ENCODE measurements around the gene ALDH7A1. TPM values are rescaled to one million over a fixed set of nuclear protein-coding genes. Genes with fewer than 3 reads are reported as not detected.

ALDH7A1 gene
- total RNA-seq, 1 donor from 2014 or later, result 246 TPM

DNA sequence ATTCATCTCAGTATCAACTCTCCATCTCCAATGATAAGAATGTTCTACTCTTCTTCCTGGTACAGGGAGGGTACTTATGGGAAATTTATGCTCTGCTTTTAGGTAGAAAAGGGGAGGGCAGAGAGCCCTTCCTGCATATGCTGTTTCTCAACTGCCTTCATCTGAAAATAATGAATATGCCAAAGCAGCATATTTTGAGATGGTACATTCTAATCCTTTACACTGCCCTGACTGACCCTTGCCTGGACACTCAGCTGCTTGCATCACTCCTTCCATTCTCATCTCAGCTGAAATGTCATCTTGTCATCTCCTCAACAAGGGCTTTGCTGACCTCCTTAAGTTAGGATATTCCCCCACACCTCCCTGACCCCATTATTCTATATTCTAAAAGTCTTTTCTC lies 68.5 kb downstream of the ALDH7A1 start:
- Mint-ChIP-seq H3K27me3 (no peaks in the 10 kb centered on the region), H3K27ac (no peak overlapping the region), H3K4me1 (ENCODE audit: low read depth) (peaks cover 11% of the 10 kb centered on the region), H3K36me3 (ENCODE audit: insufficient read depth) (no peaks in the 10 kb centered on the region), H3K4me3 (ENCODE audit: low read depth) (no peak overlapping the region), H3K9me3 (ENCODE audit: low read depth) (no peaks in the 10 kb centered on the region)
- DNase-seq (ENCODE audit: low spot score, unreplicated experiment), result no peak
- no peak for TF ChIP-seq CTCF (IDR thresholded peaks at IDR 0.05; ENCODE audit: unreplicated experiment)

DNA sequence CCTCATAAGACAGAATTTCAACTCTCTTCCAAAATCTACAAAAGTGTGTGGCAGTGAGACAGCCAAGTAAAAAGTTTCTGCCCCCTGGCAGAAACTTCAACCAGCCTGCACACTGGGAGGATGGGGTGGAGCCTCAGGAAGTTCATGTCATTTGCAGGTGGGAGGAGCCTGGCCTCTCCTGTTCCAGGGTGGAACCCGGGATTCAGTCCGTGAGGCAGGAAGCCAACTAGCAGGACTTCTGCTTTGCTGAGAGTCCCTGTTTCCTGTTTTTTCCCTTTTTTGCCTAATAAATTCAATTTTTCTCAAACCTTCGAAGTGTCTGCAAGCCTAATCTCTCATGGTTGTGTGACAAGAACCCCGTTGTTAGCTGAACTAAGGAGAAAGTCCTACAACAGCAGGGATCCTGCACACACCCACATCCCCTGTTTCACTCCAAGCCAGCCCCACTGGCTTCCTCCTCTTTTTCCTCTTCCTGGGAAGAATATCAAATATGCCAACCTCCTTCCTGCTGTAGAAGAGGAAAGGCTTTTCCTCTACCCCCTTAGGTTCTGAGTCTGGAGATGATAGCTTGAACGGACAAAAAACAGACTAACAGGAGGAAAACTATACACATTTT lies 69.3 kb downstream of the ALDH7A1 start:
- no peaks in the 10 kb centered on the region for H3K36me3 Mint-ChIP-seq (ENCODE audit: insufficient read depth)
- no peak for TF ChIP-seq CTCF (IDR thresholded peaks at IDR 0.05; ENCODE audit: unreplicated experiment)
- H3K9me3 Mint-ChIP-seq (ENCODE audit: low read depth), result no peaks in the 10 kb centered on the region
- no peaks in the 10 kb centered on the region for H3K27me3 Mint-ChIP-seq
- H3K4me3 Mint-ChIP-seq (ENCODE audit: low read depth), result no peak overlapping the region
- DNase-seq (ENCODE audit: low spot score, unreplicated experiment), result no peak
- no peak overlapping the region for H3K27ac Mint-ChIP-seq
- H3K4me1 Mint-ChIP-seq (ENCODE audit: low read depth), result peaks cover 7% of the 10 kb centered on the region

DNA sequence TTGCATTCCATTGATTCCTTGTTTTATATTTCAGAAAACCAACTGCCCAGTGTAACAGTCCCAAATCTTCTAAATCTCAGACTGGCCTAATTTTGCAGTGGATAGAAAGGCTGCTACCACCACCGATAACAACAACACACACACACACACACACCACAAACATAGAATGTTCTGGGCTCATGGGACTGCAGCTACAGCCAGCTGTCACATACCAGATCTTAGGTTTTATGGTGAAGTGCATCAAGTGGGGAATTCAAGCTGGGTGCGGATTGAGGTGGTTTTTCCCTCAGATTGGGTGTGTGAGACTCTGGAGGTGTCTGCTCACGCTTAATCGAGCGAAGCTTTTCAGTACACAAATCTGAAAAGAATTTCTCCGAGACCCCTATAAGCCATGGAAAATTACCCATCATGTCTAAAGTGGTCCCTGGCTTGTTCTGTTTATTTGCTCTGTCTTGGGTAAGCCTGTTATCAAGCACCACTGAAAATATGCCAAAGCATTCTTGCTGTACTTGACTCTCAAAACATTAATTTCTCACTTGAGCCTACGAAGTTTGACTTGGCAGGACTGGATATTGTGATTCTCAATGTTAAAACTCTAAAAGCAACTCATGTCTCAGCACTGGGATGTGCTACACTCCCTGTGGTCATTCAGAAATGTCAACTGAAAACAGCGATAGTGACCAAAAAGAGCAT lies 71.1 kb downstream of the ALDH7A1 start:
- TF ChIP-seq CTCF (IDR thresholded peaks at IDR 0.05; ENCODE audit: unreplicated experiment), result no peak
- no peak for DNase-seq (ENCODE audit: low spot score, unreplicated experiment)
- no peak overlapping the region for H3K4me3 Mint-ChIP-seq (ENCODE audit: low read depth)
- H3K27ac Mint-ChIP-seq, result no peak overlapping the region
- no peaks in the 10 kb centered on the region for H3K9me3 Mint-ChIP-seq (ENCODE audit: low read depth)
- H3K27me3 Mint-ChIP-seq, result no peaks in the 10 kb centered on the region
- H3K4me1 Mint-ChIP-seq (ENCODE audit: low read depth), result peaks cover 17% of the 10 kb centered on the region
- no peaks in the 10 kb centered on the region for H3K36me3 Mint-ChIP-seq (ENCODE audit: insufficient read depth)

DNA sequence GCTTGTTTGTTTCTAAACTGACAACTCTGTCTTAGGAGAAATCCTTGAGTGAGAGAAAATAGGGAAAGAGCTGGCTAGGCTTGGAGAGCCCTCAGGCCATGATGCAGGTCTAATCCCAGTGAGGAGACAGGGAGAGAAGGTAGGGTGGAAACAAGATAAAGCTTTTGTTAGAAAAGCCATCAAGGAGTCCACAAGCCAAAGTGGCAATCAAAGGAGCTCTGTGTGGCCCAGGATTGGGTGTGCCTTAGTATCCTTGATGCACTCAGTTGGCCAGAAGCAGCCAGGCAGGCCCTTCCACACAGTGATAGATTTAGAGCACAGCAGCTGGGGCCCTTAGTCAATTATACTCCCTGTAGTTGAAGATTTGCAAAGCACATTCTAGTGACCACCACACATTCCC lies 73.9 kb downstream of the ALDH7A1 start:
- no peak for TF ChIP-seq CTCF (IDR thresholded peaks at IDR 0.05; ENCODE audit: unreplicated experiment)
- DNase-seq (ENCODE audit: low spot score, unreplicated experiment), result no peak
- H3K36me3 Mint-ChIP-seq (ENCODE audit: insufficient read depth), result no peaks in the 10 kb centered on the region
- H3K4me3 Mint-ChIP-seq (ENCODE audit: low read depth), result no peak overlapping the region
- peaks cover 18% of the 10 kb centered on the region for H3K4me1 Mint-ChIP-seq (ENCODE audit: low read depth)
- no peak overlapping the region for H3K27ac Mint-ChIP-seq
- H3K27me3 Mint-ChIP-seq, result no peaks in the 10 kb centered on the region
- no peaks in the 10 kb centered on the region for H3K9me3 Mint-ChIP-seq (ENCODE audit: low read depth)

- Mint-ChIP-seq H3K4me1 (ENCODE audit: low read depth) (peaks cover 21% of the 10 kb centered on the region), H3K27ac (no peak overlapping the region), H3K9me3 (ENCODE audit: low read depth) (no peaks in the 10 kb centered on the region), H3K4me3 (ENCODE audit: low read depth) (no peak overlapping the region), H3K27me3 (no peaks in the 10 kb centered on the region), H3K36me3 (ENCODE audit: insufficient read depth) (no peaks in the 10 kb centered on the region)
- no peak for DNase-seq (ENCODE audit: low spot score, unreplicated experiment)
- no peak for TF ChIP-seq CTCF (IDR thresholded peaks at IDR 0.05; ENCODE audit: unreplicated experiment)
Measured at GRCh38 chr5:126520593-126520953, 74.4 kb downstream of the ALDH7A1 start.

Measured in progenitor cell of endocrine pancreas (in vitro differentiated cells).